WTC11 (cell line): ENCODE measurements around the gene THSD4. TPM values are rescaled to one million over a fixed set of nuclear protein-coding genes. Genes with fewer than 3 reads are reported as not detected.

Experiments
- ATAC-seq: fragments of 200-7000 bp; cut with Tn5 transposase; 2 replicates; pipeline ENCODE4 v1.10.0; 2021; ENCODE audit warnings: mild to moderate bottlenecking, moderate library complexity
- CTCF ChIA-PET: fragments of 300-600 bp; sonication (Branson Sonifier 250); formaldehyde crosslinking; loops from one replicate; lab custom pipeline; 2021; ENCODE audit warnings: antibody characterized with exemption; lab: Charles Lee
- POLR2A ChIA-PET: fragments of 350-600 bp; sonication (Branson Sonifier 250); formaldehyde crosslinking; loops from one replicate; lab custom pipeline; 2021; ENCODE audit warnings: antibody characterized with exemption; lab: Charles Lee
- DNase-seq: peaks from one replicate; pipeline ENCODE4 v3.0.0; 2021; ENCODE audit warnings: low spot score
- H3K27ac Mint-ChIP-seq: 2 replicates; pipeline ENCODE4 v1.8.0; 2021; ENCODE audit warnings: mixed read lengths
- H3K27me3 Mint-ChIP-seq: 2 replicates; pipeline ENCODE4 v1.8.0; 2021; ENCODE audit warnings: low read depth, mild to moderate bottlenecking, moderate library complexity, mixed read lengths
- H3K36me3 Mint-ChIP-seq: 2 replicates; pipeline ENCODE4 v1.8.0; 2021; ENCODE audit warnings: mixed read lengths
- H3K4me1 Mint-ChIP-seq: 2 replicates; pipeline ENCODE4 v1.8.0; 2022; ENCODE audit warnings: mixed read lengths
- H3K4me3 Mint-ChIP-seq: 2 replicates; pipeline ENCODE4 v1.8.0; 2021; ENCODE audit warnings: mild to moderate bottlenecking, moderate library complexity, mixed read lengths
- H3K9me3 Mint-ChIP-seq: 2 replicates; pipeline ENCODE4 v1.8.0; 2021; ENCODE audit warnings: mixed read lengths
- ATF2 ChIP-seq: sonication (generic); formaldehyde crosslinking; IDR thresholded peaks from 2 replicates; pipeline ENCODE4 v1.8.1; 2022; ENCODE audit warnings: low read depth, missing genetic modification reagents, borderline replicate concordance
- E2F4 ChIP-seq: sonication (generic); formaldehyde crosslinking; IDR thresholded peaks from 2 replicates; pipeline ENCODE4 v1.8.1; 2022; ENCODE audit warnings: low read depth, mild to moderate bottlenecking, moderate library complexity, missing genetic modification reagents, borderline replicate concordance
- ELF4 ChIP-seq: sonication (generic); formaldehyde crosslinking; IDR thresholded peaks from 2 replicates; pipeline ENCODE4 v1.8.1; 2022; ENCODE audit warnings: low read depth, mild to moderate bottlenecking, moderate library complexity, missing genetic modification reagents
- FOXP4 ChIP-seq: sonication (generic); formaldehyde crosslinking; IDR thresholded peaks from 2 replicates; pipeline ENCODE4 v1.8.0; 2022; ENCODE audit warnings: mild to moderate bottlenecking, missing genetic modification reagents
- GRHL2 ChIP-seq: fragments of 250-450 bp; sonication (Bioruptor Pico); IDR thresholded peaks from 2 replicates; pipeline ENCODE4 v1.8.0; 2022; ENCODE audit warnings: mild to moderate bottlenecking, moderate library complexity; ENCODE audit not compliant: insufficient replicate concordance, severe bottlenecking
- GTF2I ChIP-seq: fragments of 250-450 bp; sonication (Bioruptor Pico); conservative IDR thresholded peaks from 2 replicates; pipeline ENCODE4 v1.4.0; 2021; ENCODE audit warnings: mild to moderate bottlenecking
- IRF2 ChIP-seq: sonication (generic); formaldehyde crosslinking; IDR thresholded peaks from 2 replicates; pipeline ENCODE4 v1.8.0; 2022; ENCODE audit warnings: low read depth, missing genetic modification reagents, borderline replicate concordance
- MXD4 ChIP-seq: fragments of 250-450 bp; sonication (Bioruptor Pico); IDR thresholded peaks from 2 replicates; pipeline ENCODE4 v1.8.0; 2021; ENCODE audit warnings: mild to moderate bottlenecking, moderate library complexity, borderline replicate concordance
- MYBL2 ChIP-seq: sonication (generic); formaldehyde crosslinking; IDR thresholded peaks from 2 replicates; pipeline ENCODE4 v1.8.1; 2023; ENCODE audit warnings: mild to moderate bottlenecking, moderate library complexity, missing genetic modification reagents
- NR1H2 ChIP-seq: sonication (generic); formaldehyde crosslinking; IDR thresholded peaks from 2 replicates; pipeline ENCODE4 v1.9.0; 2021; ENCODE audit warnings: mild to moderate bottlenecking, moderate library complexity, missing genetic modification reagents
- PREB ChIP-seq: sonication (generic); formaldehyde crosslinking; IDR thresholded peaks from 2 replicates; pipeline ENCODE4 v1.8.1; 2022; ENCODE audit warnings: mild to moderate bottlenecking, missing genetic modification reagents, moderate library complexity, borderline replicate concordance
- PRRX2 ChIP-seq: fragments of 250-450 bp; sonication (Bioruptor Pico); IDR thresholded peaks from 2 replicates; pipeline ENCODE4 v1.8.0; 2021; ENCODE audit warnings: mild to moderate bottlenecking
- RELA ChIP-seq: sonication (generic); formaldehyde crosslinking; IDR thresholded peaks from 2 replicates; pipeline ENCODE4 v1.8.1; 2022; ENCODE audit warnings: missing genetic modification reagents, mild to moderate bottlenecking, borderline replicate concordance
- SMAD3 ChIP-seq: sonication (generic); formaldehyde crosslinking; IDR thresholded peaks from 2 replicates; pipeline ENCODE4 v1.8.0; 2022; ENCODE audit warnings: missing genetic modification reagents, mild to moderate bottlenecking, borderline replicate concordance
- SMAD4 ChIP-seq: sonication (generic); formaldehyde crosslinking; IDR thresholded peaks from 2 replicates; pipeline ENCODE4 v1.8.0; 2022; ENCODE audit warnings: mild to moderate bottlenecking, missing genetic modification reagents
- SP1 ChIP-seq: sonication (generic); formaldehyde crosslinking; conservative IDR thresholded peaks from 2 replicates; pipeline ENCODE4 v1.8.1; 2022; ENCODE audit warnings: missing genetic modification reagents
- TEAD1 ChIP-seq: sonication (generic); formaldehyde crosslinking; IDR thresholded peaks from 2 replicates; pipeline ENCODE4 v1.8.0; 2022; ENCODE audit warnings: mild to moderate bottlenecking, missing genetic modification reagents
- ZNF121 ChIP-seq: sonication (generic); formaldehyde crosslinking; IDR thresholded peaks from 2 replicates; pipeline ENCODE4 v1.8.0; 2023; ENCODE audit warnings: missing genetic modification reagents
- ZNF138 ChIP-seq: sonication (generic); formaldehyde crosslinking; conservative IDR thresholded peaks from 2 replicates; pipeline ENCODE4 v1.8.1; 2022; ENCODE audit warnings: mild to moderate bottlenecking, moderate library complexity, missing genetic modification reagents
- ZNF219 ChIP-seq: sonication (generic); formaldehyde crosslinking; IDR thresholded peaks from 2 replicates; pipeline ENCODE4 v1.8.0; 2023; ENCODE audit warnings: missing genetic modification reagents, mild to moderate bottlenecking, borderline replicate concordance
- ZNF512 ChIP-seq: sonication (generic); formaldehyde crosslinking; IDR thresholded peaks from 2 replicates; pipeline ENCODE4 v1.8.1; 2022; ENCODE audit warnings: missing genetic modification reagents, borderline replicate concordance
- total RNA-seq: library from RNA; stranded (reverse); gene quantifications from 3 replicates; pipeline ENCODE4 v1.2.3, GENCODE V29; 2021
- TF ChIP-seq, protein P1 (sequence below): fragments of 200-600 bp; IDR thresholded peaks from 2 replicates; pipeline ENCODE4 v1.8.0; 2022; ENCODE audit warnings: antibody characterized with exemption

Gene THSD4
- total RNA-seq, 1 experiment from 2014 or later = 7.8 TPM

- TF ChIP-seq FOXP4 (no peak), TEAD1 (CRISPR knock-in tag) (no peak), GRHL2 (CRISPR knock-in tag) (no peak), MYBL2 (CRISPR knock-in tag) (no peak), SMAD3 (CRISPR knock-in tag) (no peak)
- TF ChIP-seq, protein P1, sequence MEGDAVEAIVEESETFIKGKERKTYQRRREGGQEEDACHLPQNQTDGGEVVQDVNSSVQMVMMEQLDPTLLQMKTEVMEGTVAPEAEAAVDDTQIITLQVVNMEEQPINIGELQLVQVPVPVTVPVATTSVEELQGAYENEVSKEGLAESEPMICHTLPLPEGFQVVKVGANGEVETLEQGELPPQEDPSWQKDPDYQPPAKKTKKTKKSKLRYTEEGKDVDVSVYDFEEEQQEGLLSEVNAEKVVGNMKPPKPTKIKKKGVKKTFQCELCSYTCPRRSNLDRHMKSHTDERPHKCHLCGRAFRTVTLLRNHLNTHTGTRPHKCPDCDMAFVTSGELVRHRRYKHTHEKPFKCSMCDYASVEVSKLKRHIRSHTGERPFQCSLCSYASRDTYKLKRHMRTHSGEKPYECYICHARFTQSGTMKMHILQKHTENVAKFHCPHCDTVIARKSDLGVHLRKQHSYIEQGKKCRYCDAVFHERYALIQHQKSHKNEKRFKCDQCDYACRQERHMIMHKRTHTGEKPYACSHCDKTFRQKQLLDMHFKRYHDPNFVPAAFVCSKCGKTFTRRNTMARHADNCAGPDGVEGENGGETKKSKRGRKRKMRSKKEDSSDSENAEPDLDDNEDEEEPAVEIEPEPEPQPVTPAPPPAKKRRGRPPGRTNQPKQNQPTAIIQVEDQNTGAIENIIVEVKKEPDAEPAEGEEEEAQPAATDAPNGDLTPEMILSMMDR = no peak
- TF ChIP-seq, all 79 proteins: peak for 0
- DNase-seq = no peak
- ChIA-PET POLR2A (no interaction called here), CTCF (no interaction called here)
- Mint-ChIP-seq H3K9me3 (peaks cover 5% of the 10 kb centered on the region), H3K4me3 (no peak overlapping the region), H3K4me1 (0 out of 2 replicates have a peak, but pooled peaks cover 2% of the 10 kb centered on the region), H3K27ac (no peak overlapping the region), H3K27me3 (no peaks in the 10 kb centered on the region), H3K36me3 (no peaks in the 10 kb centered on the region)
- ATAC-seq = no peak
These were observed 358.5 kb downstream of the THSD4 start for GRCh38 chr15:71473751-71474150.

DNA sequence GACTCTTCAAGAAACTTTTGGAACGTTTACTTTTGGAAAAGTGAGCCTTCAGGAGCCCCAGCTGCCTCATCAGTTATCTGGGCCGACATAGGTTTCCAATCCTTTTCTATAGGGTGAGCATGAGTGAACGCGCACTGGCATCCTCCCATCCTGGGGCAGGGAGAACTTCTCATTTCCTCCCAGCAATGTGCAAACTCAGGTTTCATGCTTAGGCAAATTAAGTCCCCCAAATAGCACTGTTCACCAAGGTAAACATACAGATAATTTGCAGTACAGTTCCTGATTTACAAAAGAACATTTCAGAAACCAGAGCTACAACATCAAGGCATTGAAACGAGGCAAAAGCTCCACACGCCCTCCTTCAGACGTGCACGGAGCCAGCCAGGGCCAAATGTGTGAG is 361.6 kb downstream of the THSD4 start:
- no peak for DNase-seq
- TF ChIP-seq ZNF138 (CRISPR knock-in tag) = no peak
- no peak for TF ChIP-seq E2F4
- no peak for TF ChIP-seq RELA (CRISPR knock-in tag)
- TF ChIP-seq ZNF219 (CRISPR knock-in tag) = no peak
- TF ChIP-seq PRRX2 (CRISPR knock-in tag) = no peak
- TF ChIP-seq SMAD4 (CRISPR knock-in tag) = no peak
- no peak for TF ChIP-seq ELF4 (CRISPR knock-in tag)
- no peak for TF ChIP-seq GRHL2 (CRISPR knock-in tag)
- no peak for TF ChIP-seq GTF2I (CRISPR knock-in tag)
- TF ChIP-seq PREB (CRISPR knock-in tag) = no peak
- Mint-ChIP-seq H3K36me3 (no peaks in the 10 kb centered on the region), H3K27me3 (no peaks in the 10 kb centered on the region), H3K4me3 (no peak overlapping the region), H3K27ac (no peak overlapping the region), H3K4me1 (0 out of 2 replicates have a peak, but pooled peaks cover 2% of the 10 kb centered on the region), H3K9me3 (no peaks in the 10 kb centered on the region)
- no peak for ATAC-seq
- CTCF ChIA-PET = interaction anchor here (0.9 to 2.0 kb wide), 3 partner anchors 8 to 33 kb away, joined by 3 to 7 read pairs (median 5); no protein-coding TSS in a partner anchor
- POLR2A ChIA-PET = interaction anchor here (0.6 kb wide), 1 partner anchor 374 kb away, joined by 8 read pairs; no protein-coding TSS in a partner anchor

DNA sequence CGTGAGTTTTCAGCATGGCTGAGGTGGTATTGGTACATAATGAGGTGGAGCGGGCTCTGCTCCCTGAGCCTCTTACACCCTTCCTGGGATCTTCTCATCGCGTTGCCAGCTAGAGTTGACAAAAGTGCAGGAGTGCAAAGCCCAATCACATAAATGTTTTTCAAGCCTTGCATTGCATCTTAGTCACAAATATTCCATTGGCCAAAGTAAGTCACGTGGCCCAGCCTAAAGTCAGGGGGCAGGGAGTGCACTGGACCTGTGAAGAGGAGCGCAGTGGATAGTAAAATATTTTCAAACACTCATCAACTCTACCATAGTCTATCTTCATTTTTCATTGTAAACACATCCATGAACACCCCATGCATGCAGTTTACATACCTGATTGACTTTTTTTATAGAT is 365.3 kb downstream of the THSD4 start:
- Mint-ChIP-seq H3K4me3 (no peak overlapping the region), H3K36me3 (no peaks in the 10 kb centered on the region), H3K9me3 (no peaks in the 10 kb centered on the region), H3K4me1 (no peaks in the 10 kb centered on the region), H3K27me3 (no peaks in the 10 kb centered on the region), H3K27ac (no peak overlapping the region)
- ChIA-PET POLR2A (no interaction called here), CTCF (no interaction called here)
- ATAC-seq = no peak
- DNase-seq = no peak
- TF ChIP-seq NR1H2 (CRISPR knock-in tag) (no peak), MXD4 (CRISPR knock-in tag) (no peak), SP1 (CRISPR knock-in tag) (no peak), IRF2 (CRISPR knock-in tag) (no peak), ATF2 (CRISPR knock-in tag) (no peak), ZNF512 (CRISPR knock-in tag) (no peak), ZNF121 (CRISPR knock-in tag) (no peak)
